Kidney epithelial cell (primary cell): ENCODE measurements around the gene NAA40. TPM values are rescaled to one million over a fixed set of nuclear protein-coding genes. Genes with fewer than 3 reads are reported as not detected.

Source experiments
- DNase-seq: peaks from one replicate; pipeline ENCODE4 v3.0.0-alpha.2; 2010; ENCODE audit warnings: low read depth
- H3K27me3 ChIP-seq: 2 replicates; pipeline ENCODE4 v1.6.0; 2011; ENCODE audit warnings: low read length; ENCODE audit not compliant: control insufficient read depth, insufficient read depth
- H3K36me3 ChIP-seq: 2 replicates; pipeline ENCODE4 v1.5.1; 2011; ENCODE audit warnings: low read length; ENCODE audit not compliant: control insufficient read depth, insufficient read depth
- H3K4me3 ChIP-seq: 2 replicates; pipeline ENCODE4 v1.5.1; 2011; ENCODE audit warnings: low read depth, mild to moderate bottlenecking, control low read depth, low read length
- CTCF ChIP-seq: IDR thresholded peaks from 2 replicates; pipeline ENCODE4 v1.5.1; 2011; ENCODE audit warnings: mild to moderate bottlenecking, moderate library complexity, low read length, control low read depth, inconsistent platforms; ENCODE audit not compliant: insufficient read depth, poor library complexity, severe bottlenecking
- total RNA-seq: library from RNA; depleted of rRNA; stranded (reverse); fragments of >200 nt; gene quantifications from 2 replicates; pipeline ENCODE4 v1.2.3, GENCODE V29; 2015

Gene NAA40
- total RNA-seq, result 13.8 and 15.6 TPM in 2 replicates

DNA sequence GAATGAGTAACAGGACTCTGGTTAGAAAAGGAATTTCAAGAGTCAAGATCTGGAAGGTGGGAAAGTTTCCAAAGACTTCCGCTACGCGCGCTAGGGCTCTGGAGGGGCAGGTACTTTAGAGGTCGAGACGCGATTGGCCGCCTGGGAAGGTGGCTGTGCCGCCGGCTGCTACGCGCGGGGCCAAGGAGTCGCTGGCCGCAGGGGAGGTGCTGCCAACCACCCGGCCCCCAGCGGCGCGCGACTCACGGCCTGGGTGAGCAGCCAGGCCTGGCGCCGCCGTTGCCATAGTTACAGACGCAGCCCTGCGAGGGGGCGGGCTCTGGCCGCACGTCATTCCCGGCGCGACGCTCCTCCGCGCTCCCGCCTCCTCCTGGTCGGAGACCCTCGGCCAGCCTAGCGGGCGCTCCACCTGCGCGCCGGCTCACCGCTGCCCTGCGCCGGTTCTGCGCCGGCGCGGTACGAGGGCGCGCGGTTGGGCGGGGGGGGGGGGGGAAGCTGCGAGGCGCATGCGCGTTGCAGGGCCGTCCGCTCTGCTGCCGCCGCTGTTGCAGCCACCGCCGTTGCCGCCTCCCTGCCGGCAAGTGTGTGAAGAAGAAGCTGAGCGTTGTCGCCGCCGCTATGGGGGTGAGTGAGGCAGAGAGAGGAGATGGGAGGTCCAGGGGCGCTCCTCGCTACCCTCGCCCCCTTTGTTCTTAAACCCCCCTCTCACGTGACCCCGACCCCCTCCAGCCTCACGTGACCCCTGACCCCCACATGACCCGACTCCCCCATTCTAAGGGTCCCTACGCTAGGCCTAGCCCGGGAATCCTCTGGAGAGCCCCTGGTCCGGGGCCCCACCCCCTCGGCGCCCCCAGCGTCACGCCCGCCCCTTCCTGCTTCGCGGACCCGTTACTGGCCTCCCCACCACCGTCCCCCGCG, at the start of gene NAA40:
NAA40 (plus strand) TSS at position 524 of the 918 bp plus-strand sequence; CDS start at position 619, 95 bp downstream.
- H3K27me3 ChIP-seq, result no peaks in the 10 kb centered on the region

DNA sequence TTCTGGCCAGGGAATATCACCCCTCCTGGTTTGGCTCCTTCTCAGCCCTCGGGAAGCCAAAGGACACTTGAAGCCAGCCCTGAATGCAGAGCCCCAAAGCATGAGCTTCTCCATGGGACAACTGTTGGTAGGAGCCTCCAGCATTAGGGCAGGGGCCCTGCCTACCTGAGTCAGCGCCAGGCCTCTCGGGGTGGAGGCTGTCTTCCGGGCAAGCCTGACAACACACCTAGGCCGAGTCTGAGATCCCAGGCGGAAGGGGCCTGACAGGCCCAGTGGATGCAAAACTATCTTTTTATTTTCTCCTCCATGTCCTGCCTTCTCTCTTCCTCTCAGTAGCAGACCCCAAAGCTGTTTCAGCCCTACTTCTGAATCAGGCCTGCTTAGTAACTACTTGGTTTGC, 49.5 kb upstream of the NAA40 start:
- no peak for DNase-seq
- H3K27me3 ChIP-seq, result no peaks in the 10 kb centered on the region
- peaks cover 1% of the 10 kb centered on the region for H3K36me3 ChIP-seq
- TF ChIP-seq CTCF, result no peak
- no peak overlapping the region for H3K4me3 ChIP-seq

More for the DNA sequence above, at the start of gene NAA40:
- peak; percentile 75 for DNase-seq
- Histone ChIP-seq H3K36me3 (no peaks in the 10 kb centered on the region), H3K4me3 (peak within 1 kb of the TSS; percentile 89)
- no peak for TF ChIP-seq CTCF

DNA sequence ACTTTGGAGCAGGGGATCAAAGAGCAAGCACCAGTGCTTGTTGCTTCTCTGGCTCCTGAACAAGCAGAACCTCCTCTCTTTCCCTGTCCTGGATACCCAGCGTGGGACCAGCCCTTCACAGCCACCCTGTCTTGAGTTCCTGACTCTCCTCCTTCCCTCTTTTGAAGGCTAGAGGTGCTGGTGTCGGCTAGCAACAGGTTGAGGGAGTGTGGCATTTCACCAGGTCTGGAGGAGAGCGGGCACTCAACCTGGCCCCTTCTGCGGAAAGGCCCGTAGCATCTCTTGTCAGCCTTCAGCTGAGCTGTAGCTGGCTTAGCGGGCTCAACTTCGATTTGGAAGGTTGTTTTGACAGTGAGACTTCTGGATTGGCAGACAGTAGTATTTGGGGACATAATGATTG, 48.4 kb upstream of the NAA40 start:
- peaks cover 1% of the 10 kb centered on the region for H3K36me3 ChIP-seq
- H3K4me3 ChIP-seq, result no peak overlapping the region
- no peak for DNase-seq
- TF ChIP-seq CTCF, result no peak
- no peaks in the 10 kb centered on the region for H3K27me3 ChIP-seq

- no peaks in the 10 kb centered on the region for H3K27me3 ChIP-seq
- H3K36me3 ChIP-seq, result peaks cover 1% of the 10 kb centered on the region
- no peak overlapping the region for H3K4me3 ChIP-seq
- TF ChIP-seq CTCF, result no peak
- DNase-seq, result no peak
These were observed 46.6 kb upstream of the NAA40 start for GRCh38 chr11:63892228-63892627.

GRCh38 chr11:63893355-63893754, 45.4 kb upstream of the NAA40 start:
- TF ChIP-seq CTCF, result no peak
- H3K4me3 ChIP-seq, result no peak overlapping the region
- DNase-seq, result no peak
- no peaks in the 10 kb centered on the region for H3K27me3 ChIP-seq
- peaks cover 1% of the 10 kb centered on the region for H3K36me3 ChIP-seq
